H1 (cell line): ENCODE results near the gene CATSPERD. TPM values are rescaled to one million over a fixed set of nuclear protein-coding genes. Genes with fewer than 3 reads are reported as not detected.
A peak's percentile ranks its signal among the peaks of the same experiment; 100 is the strongest.

Source experiments
- CHD1 ChIP-seq: IDR thresholded peaks from 2 replicates; pipeline ENCODE4 v1.6.1; 2012; ENCODE audit warnings: low read depth, low read length, improper control_type of control experiment
- RNF2 ChIP-seq: fragments of 200-900, 300-1000 bp; sonication (generic); IDR thresholded peaks from 2 replicates; pipeline ENCODE4 v1.7.1; 2016; ENCODE audit warnings: borderline replicate concordance, low read depth, mild to moderate bottlenecking, antibody characterized with exemption, low read length; ENCODE audit not compliant: poor library complexity, severe bottlenecking; ENCODE audit errors: missing control alignments
- SP1 ChIP-seq: IDR thresholded peaks from 2 replicates; pipeline ENCODE4 v1.6.1; 2011; ENCODE audit warnings: low read depth, low read length
- polyA plus RNA-seq, 7 experiments: library from polyadenylated mRNA; depleted of rRNA in 3 of 7; stranded (reverse) in 5 of 7; unstranded in 2 of 7; fragments of >200 nt in 5 of 7; fragments of 200-250 nt in 2 of 7; gene quantifications; 1 replicate in 5 of 7; 2 replicates in 1 of 7; 4 replicates in 1 of 7; pipeline versions ENCODE4 v1.2.1 to v1.2.3, GENCODE V29; 2011 to 2013; ENCODE audit warnings: missing spikeins in 2 of 7, mixed read lengths in 2 of 7
- total RNA-seq: library from RNA; stranded (reverse); fragmentation: NEBNext Ultra II Directional; extraction: Animal tissue kit (Norgen Biotek cat#: 25700); gene quantifications from 2 replicates; pipeline ENCODE4 v1.2.1, GENCODE V29; 2021
- TF ChIP-seq, protein P1 (sequence below), 3 experiments: IDR thresholded peaks; 1 replicate in 2 of 3; 2 replicates in 1 of 3; pipeline versions ENCODE4 v1.5.1 to v1.6.1; 2011; ENCODE audit warnings: low read length in 3 of 3, mild to moderate bottlenecking in 3 of 3, inconsistent platforms in 2 of 3, low read depth in 1 of 3, moderate library complexity in 1 of 3; ENCODE audit not compliant: insufficient read depth in 1 of 3; ENCODE audit errors: control extremely low read depth in 1 of 3

The CATSPERD gene
- total and polyA plus RNA-seq, 2 of the 8 experiments (the other 6 are each of a cell fraction or from before 2014, with no cell fraction given), result 0.12 TPM; not detected in 1

DNA sequence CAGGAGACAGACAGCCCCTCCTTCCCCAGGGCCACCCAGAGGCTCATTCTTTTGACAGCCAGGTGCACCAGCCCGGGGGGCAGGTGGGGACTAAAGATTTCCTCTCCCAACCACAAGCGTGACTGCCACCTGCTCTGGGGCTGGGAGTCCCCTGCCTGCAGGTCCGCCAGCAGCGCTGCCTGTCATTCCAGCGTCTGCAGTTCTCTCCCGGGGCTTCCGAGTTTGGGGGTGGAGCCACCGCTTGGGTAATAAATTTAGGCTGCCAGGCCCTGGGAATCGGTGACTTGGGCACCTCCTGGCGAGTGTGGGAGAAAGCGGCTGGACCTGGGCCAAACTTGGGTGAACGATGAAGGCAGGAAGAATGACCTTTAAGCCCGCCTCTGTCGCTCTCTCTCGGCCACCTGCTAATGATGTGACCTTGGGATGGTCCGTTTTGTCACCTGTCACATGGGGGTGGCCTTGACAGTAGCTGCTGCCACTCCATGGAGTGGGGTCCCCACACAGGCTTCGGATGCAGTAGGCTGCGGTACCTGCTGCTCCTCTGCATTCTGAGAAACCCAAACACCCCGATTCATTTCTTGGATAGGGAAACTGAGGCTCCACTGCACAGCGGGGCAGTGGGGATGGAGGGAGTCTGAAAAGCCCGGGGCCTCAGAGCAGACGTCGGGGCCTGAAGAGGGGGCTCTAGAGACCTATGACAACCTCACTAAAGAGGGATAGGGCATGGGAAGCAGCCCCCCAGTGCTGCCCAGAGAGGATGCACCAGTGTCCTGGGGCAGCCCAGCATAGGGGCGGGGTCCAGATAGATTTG is 106.3 kb downstream of the CATSPERD start (continued):
- TF ChIP-seq RNF2, result no peak
- TF ChIP-seq CHD1, result no peak
- TF ChIP-seq, protein P1, sequence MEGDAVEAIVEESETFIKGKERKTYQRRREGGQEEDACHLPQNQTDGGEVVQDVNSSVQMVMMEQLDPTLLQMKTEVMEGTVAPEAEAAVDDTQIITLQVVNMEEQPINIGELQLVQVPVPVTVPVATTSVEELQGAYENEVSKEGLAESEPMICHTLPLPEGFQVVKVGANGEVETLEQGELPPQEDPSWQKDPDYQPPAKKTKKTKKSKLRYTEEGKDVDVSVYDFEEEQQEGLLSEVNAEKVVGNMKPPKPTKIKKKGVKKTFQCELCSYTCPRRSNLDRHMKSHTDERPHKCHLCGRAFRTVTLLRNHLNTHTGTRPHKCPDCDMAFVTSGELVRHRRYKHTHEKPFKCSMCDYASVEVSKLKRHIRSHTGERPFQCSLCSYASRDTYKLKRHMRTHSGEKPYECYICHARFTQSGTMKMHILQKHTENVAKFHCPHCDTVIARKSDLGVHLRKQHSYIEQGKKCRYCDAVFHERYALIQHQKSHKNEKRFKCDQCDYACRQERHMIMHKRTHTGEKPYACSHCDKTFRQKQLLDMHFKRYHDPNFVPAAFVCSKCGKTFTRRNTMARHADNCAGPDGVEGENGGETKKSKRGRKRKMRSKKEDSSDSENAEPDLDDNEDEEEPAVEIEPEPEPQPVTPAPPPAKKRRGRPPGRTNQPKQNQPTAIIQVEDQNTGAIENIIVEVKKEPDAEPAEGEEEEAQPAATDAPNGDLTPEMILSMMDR (IDR thresholded peaks at IDR 0.05; ENCODE audit: control extremely low read depth in 1 of 3, insufficient read depth in 1 of 3, low read depth in 1 of 3, low read length in 3 of 3), result peak; percentile 11 to 39 (median 19)
- TF ChIP-seq SP1, result no peak
